HEK293T (cell line): ENCODE results near the gene ZNF683.
"Not testable (repeated sequence)": the region's sequence is repeated elsewhere in the genome, so short reads cannot be mapped to it uniquely, and the experiment has no call there.

ENCODE experiments used
- BHLHE40 ChIP-seq: fragments of 450-650 bp; IDR thresholded peaks from 2 replicates; pipeline ENCODE4 v1.6.1; 2016; ENCODE audit warnings: mild to moderate bottlenecking, moderate library complexity, borderline replicate concordance
- ELF4 ChIP-seq: fragments of 450-650 bp; IDR thresholded peaks from 2 replicates; pipeline ENCODE4 v1.6.1; 2017; ENCODE audit warnings: antibody characterized with exemption
- FOXM1 ChIP-seq: fragments of 450-650 bp; IDR thresholded peaks from 2 replicates; pipeline ENCODE4 v1.6.1; 2017; ENCODE audit warnings: mild to moderate bottlenecking, borderline replicate concordance
- LEF1 ChIP-seq: fragments of 450-650 bp; IDR thresholded peaks from 2 replicates; pipeline ENCODE4 v1.6.1; 2017; ENCODE audit warnings: mild to moderate bottlenecking, borderline replicate concordance
- SP1 ChIP-seq: fragments of 450-650 bp; IDR thresholded peaks from 2 replicates; pipeline ENCODE4 v1.6.1; 2017
- SUZ12 ChIP-seq: fragments of 450-650 bp; IDR thresholded peaks from 2 replicates; pipeline ENCODE4 v1.6.1; 2016; ENCODE audit warnings: mild to moderate bottlenecking
- ZNF384 ChIP-seq: fragments of 450-650 bp; IDR thresholded peaks from 2 replicates; pipeline ENCODE4 v1.6.1; 2016

DNA sequence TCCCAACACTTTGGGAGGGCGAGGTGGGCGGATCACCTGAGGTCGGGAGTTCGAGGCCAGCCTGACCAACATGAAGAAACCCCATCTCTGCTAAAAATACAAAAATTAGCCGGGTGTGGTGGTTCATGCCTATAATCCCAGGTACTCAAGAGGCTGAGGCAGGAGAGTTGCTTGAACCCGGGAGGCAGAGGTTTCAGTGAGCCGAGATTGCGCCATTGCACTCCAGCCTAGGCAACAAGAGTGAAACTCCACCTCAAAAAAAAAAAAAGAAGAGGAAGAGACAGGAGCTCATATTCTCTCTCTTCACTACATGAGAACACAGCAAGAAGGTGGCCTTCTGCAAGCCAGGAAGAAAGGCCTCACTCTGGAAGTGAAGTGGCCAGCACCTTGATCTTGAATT lies 39.2 kb downstream of the ZNF683 start:
- not testable (repeated sequence) for TF ChIP-seq SP1, ZNF384, ELF4, BHLHE40, LEF1, SUZ12, FOXM1
